Gastrocnemius medialis (tissue), 4 donors: ENCODE results near the gene ATXN7.

Experiments used
- POLR2A ChIP-seq, 2 donors: fragments of 450-650 bp; IDR thresholded peaks; one replicate each; pipeline ENCODE4 v1.6.1; 2017; ENCODE audit warnings: antibody characterized with exemption in 2 of 2, mild to moderate bottlenecking in 2 of 2, moderate library complexity in 2 of 2
- TF ChIP-seq, protein P1 (sequence below), 5 experiments: fragments of 450-650 bp in 3 of 5; fragments of 200-600 bp in 2 of 5; sonication (generic) in 2 of 5; IDR thresholded peaks in 4 of 5; conservative IDR thresholded peaks in 1 of 5; 1 replicate in 4 of 5; 2 replicates in 1 of 5; pipeline ENCODE4 v1.5.1; 2016 to 2019; ENCODE audit warnings: antibody characterized with exemption in 5 of 5, mild to moderate bottlenecking in 3 of 5, moderate library complexity in 3 of 5

- TF ChIP-seq, protein P1, sequence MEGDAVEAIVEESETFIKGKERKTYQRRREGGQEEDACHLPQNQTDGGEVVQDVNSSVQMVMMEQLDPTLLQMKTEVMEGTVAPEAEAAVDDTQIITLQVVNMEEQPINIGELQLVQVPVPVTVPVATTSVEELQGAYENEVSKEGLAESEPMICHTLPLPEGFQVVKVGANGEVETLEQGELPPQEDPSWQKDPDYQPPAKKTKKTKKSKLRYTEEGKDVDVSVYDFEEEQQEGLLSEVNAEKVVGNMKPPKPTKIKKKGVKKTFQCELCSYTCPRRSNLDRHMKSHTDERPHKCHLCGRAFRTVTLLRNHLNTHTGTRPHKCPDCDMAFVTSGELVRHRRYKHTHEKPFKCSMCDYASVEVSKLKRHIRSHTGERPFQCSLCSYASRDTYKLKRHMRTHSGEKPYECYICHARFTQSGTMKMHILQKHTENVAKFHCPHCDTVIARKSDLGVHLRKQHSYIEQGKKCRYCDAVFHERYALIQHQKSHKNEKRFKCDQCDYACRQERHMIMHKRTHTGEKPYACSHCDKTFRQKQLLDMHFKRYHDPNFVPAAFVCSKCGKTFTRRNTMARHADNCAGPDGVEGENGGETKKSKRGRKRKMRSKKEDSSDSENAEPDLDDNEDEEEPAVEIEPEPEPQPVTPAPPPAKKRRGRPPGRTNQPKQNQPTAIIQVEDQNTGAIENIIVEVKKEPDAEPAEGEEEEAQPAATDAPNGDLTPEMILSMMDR (IDR thresholded peaks at IDR 0.05 in 4 of 5, conservative IDR thresholded peaks at IDR 0.05 in 1 of 5): no peak
- no peak for TF ChIP-seq POLR2A (IDR thresholded peaks at IDR 0.05)
These were observed 62.6 kb downstream of the ATXN7 start for GRCh38 chr3:63926309-63926708.
